IPS DF 6.9 (cell line): ENCODE measurements around the gene SDR9C7.
"Not testable (repeated sequence)": the region's sequence is repeated elsewhere in the genome, so short reads cannot be mapped to it uniquely, and the experiment has no call there.

Experiments used
- DNase-seq: peaks from one replicate; pipeline ENCODE4 v3.0.0-alpha.2; 2013; ENCODE audit warnings: low read depth, low spot score
- H3K27ac ChIP-seq: one replicate; pipeline ENCODE4 v1.5.1; 2013; ENCODE audit warnings: low read length, control low read depth
- H3K27me3 ChIP-seq: 2 replicates; pipeline ENCODE4 v1.6.1; 2013; ENCODE audit warnings: mild to moderate bottlenecking, low read length; ENCODE audit not compliant: control insufficient read depth, insufficient read depth
- H3K36me3 ChIP-seq: 2 replicates; pipeline ENCODE4 v1.6.1; 2013; ENCODE audit warnings: low read length; ENCODE audit not compliant: control insufficient read depth, insufficient read depth
- H3K4me1 ChIP-seq: 2 replicates; pipeline ENCODE4 v1.6.1; 2013; ENCODE audit warnings: low read length; ENCODE audit not compliant: control insufficient read depth, insufficient read depth
- H3K4me3 ChIP-seq: 2 replicates; pipeline ENCODE4 v1.5.1; 2013; ENCODE audit warnings: mild to moderate bottlenecking, low read length
- H3K9me3 ChIP-seq: 2 replicates; pipeline ENCODE4 v1.6.1; 2013; ENCODE audit warnings: low read length, inconsistent platforms; ENCODE audit not compliant: control insufficient read depth, insufficient read depth
- WGBS: extraction: QIAGEN DNeasy Blood & Tissue Kit; methylation state at CpG from one replicate; pipeline ENCODE4 v1.1.7; 2013; ENCODE audit warnings: mixed read lengths, missing lambda C conversion rate; ENCODE audit not compliant: insufficient read length, insufficient coverage; 5-methylcytosine and 5-hydroxymethylcytosine counted together

The SDR9C7 gene

DNA sequence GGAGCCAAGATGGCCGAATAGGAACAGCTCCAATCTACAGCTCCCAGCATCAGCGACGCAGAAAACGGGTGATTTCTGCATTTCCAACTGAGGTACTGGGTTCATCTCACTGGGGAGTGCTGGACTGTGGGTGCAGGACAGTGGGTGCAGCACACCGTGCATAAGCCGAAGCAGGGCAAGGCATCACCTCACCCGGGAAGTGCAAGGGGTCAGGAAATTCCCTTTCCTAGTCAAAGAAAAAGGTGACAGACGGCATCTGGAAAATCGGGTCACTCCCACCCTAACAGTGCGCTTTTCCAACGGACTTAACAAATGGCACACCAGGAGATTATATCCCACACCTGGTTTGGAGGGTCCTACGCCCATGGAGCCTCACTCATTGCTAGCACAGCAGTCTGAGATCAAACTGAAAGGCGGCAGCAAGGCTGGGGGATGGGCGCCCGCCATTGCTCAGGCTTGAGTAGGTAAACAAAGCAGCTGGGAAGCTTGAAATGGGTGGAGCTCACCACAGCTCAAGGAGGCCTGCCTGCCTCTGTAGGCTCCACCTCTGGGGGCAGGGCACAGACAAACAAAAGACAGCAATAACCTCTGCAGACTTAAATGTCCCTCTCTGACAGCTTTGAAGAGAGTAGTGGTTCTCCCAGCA is 31.9 kb upstream of the SDR9C7 start:
- no CpG with 5 or more reads among the region's 15 CpGs for WGBS
- not testable (repeated sequence) for H3K9me3 ChIP-seq, DNase-seq, H3K27ac ChIP-seq, H3K36me3 ChIP-seq, H3K4me3 ChIP-seq, H3K27me3 ChIP-seq, H3K4me1 ChIP-seq

DNA sequence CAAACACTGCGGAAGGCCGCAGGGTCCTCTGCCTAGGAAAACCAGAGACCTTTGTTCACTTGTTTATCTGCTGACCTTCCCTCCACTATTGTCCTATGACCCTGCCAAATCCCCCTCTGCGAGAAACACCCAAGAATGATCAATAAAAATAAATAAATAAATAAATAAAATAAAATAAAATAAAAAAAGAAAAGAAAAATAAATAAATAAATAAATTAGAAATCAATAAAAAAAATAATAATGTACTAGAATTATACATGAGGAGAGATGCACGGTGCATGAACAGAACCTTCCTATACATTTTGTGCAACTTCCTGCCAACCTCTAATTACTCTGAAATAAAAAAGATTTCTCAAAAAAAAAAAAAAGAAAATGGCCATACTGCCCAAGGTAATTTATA is 30.9 kb upstream of the SDR9C7 start:
- H3K4me1 ChIP-seq, H3K27me3 ChIP-seq, H3K4me3 ChIP-seq, H3K9me3 ChIP-seq, H3K36me3 ChIP-seq, H3K27ac ChIP-seq, DNase-seq: not testable (repeated sequence)
- WGBS = no CpG with 5 or more reads among the region's 4 CpGs

DNA sequence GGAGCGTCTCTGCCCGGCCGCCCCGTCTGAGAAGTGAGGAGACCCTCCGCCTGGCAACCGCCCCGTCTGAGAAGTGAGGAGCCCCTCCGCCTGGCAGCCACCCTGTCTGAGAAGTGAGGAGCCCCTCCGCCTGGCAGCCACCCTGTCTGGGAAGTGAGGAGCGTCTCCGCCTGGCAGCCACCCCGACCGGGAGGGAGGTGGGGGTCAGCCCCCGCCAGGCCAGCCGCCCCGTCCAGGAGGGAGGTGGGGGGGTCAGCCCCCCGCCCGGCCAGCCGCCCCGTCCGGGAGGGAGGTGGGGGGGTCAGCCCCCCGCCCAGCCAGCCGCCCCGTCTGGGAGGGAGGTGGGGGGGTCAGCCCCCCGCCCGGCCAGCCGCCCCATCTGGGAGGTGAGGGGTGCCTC is 29.3 kb upstream of the SDR9C7 start:
- H3K36me3 ChIP-seq, H3K9me3 ChIP-seq, DNase-seq, H3K27ac ChIP-seq, H3K4me3 ChIP-seq, H3K27me3 ChIP-seq, H3K4me1 ChIP-seq: not testable (repeated sequence)
- WGBS = no CpG with 5 or more reads among the region's 27 CpGs

DNA sequence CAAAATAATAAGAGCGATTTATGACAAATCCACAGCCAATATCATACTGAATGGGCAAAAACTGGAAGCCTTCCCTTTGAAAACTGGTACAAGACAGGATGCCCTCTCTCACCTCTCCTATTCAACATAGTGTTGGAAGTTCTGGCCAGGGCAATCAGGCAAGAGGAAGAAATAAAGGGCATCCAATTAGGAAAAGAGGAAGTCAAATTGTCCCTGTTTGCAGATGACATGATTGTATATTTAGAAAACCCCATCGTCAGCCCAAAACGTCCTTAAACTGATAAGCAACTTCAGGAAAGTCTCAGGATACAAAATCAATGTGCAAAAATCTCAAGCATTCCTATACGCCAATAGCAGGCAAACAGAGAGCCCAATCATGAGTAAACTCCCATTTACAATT is 28.0 kb upstream of the SDR9C7 start:
- not testable (repeated sequence) for H3K27ac ChIP-seq, H3K4me3 ChIP-seq, H3K9me3 ChIP-seq, H3K4me1 ChIP-seq, H3K27me3 ChIP-seq, DNase-seq, H3K36me3 ChIP-seq
- WGBS = no CpG with 5 or more reads among the region's 4 CpGs

DNA sequence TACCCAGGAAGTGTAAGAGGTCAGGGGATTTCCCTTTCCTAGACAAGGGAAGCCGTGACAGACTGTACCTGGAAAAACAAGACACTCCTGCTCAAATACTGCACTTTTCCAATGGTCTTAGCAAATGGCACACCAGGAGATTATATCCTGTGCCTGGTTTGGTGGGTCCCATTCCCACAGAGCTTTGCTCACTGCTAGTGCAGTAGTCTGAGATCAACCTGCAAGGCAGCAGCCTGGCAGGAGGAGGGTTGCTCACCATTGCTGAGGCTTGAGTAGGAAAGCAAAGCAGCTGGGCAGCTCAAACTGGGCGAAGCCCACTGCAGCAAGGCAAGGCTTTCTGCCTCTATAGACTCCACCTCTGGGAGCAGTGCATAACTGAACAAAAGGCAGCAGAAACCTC is 24.2 kb upstream of the SDR9C7 start:
- WGBS = no CpG with 5 or more reads among the region's 2 CpGs
- Histone ChIP-seq H3K27ac (no peak overlapping the region), H3K4me3 (no peak overlapping the region), H3K9me3 (peaks cover 3% of the 10 kb centered on the region; the same call in 1 of the 2 replicates), H3K27me3 (no peaks in the 10 kb centered on the region), H3K36me3 (no peaks in the 10 kb centered on the region), H3K4me1 (no peaks in the 10 kb centered on the region)
- DNase-seq = no peak

DNA sequence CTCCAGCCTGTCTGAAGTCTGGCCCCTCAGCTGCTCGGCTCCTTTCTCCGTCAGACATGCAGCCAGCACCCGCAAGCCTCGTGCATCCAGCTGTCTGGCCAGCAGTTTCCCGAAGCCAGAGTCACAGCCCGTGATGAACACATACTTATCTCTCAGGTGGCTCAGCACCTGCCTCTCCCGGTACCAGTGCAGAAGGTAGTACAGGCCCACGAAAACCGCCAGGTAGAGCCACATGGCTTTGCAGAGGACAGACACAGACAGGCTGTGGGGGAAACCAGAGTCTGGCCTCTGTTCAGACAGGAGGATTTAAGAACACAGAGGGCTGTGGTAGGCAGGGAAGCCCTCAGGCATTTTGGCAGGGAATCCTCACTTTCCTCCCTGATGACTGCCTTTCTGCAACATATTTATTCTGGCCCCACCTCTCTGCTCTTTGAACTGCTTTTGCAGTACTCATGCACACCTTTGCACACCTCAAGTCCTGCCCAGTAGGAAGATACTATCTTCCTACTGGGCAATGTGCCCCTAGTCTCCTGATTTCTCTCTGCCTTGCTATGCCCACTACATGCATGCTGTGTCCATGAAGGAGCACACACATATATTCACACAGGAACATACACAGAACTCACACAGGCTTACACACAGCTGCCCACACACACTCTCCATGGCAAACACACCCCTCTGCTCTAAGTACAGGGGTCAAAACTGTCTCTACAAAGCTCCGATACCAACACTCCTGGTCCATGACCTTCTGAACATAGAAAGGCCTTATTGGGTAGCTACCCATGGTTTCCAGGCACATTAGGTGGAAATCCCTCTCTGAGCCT is 23.2 kb upstream of the SDR9C7 start, which contains the start of gene RDH16:
Gene RDH16, minus strand, starts transcription at position 380 of the 824 bp plus-strand sequence. Its CDS starts 146 bp downstream, at position 234.
- Histone ChIP-seq H3K4me3 (no peak within 1 kb of the TSS), H3K4me1 (no peaks in the 10 kb centered on the region), H3K36me3 (no peaks in the 10 kb centered on the region), H3K27me3 (no peaks in the 10 kb centered on the region), H3K27ac (no peak within 1 kb of the TSS), H3K9me3 (peaks cover 3% of the 10 kb centered on the region; the same call in 1 of the 2 replicates)
- no peak for DNase-seq
- WGBS = no CpG with 5 or more reads among the region's 10 CpGs

DNA sequence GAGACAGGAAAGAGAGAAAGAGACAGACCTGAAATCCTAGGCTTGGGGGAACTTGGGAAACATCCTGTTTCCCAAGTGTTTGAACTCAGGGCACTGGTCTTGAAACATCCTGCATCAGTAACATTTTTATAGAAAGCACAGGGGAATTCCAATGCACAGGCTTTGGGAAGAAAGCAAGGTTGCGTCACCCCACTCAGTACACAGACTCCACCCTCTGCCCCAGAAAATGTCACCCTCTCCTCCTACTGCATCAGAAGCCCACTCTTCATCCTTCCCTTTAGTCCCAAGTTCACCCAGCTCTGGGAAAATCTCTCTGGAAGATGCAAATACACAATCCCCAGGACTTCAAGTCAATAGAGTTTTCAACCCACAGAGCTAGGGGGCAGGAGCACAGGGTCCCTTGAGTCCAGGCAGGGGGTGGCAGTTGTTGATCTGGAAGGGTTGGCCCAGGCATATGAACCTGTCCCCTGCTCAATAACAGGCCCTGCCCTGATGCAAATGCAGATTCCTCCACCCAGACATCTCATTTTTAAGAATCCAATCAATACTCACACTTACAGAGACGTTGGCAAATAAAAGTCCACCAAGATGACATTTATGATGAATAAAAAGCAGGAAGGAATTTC is 21.5 kb upstream of the SDR9C7 start:
- WGBS = no CpG with 5 or more reads among the region's 2 CpGs
- DNase-seq = no peak
- no peaks in the 10 kb centered on the region for H3K4me1 ChIP-seq
- no peak overlapping the region for H3K27ac ChIP-seq
- H3K27me3 ChIP-seq = no peaks in the 10 kb centered on the region
- no peaks in the 10 kb centered on the region for H3K36me3 ChIP-seq
- peaks cover 3% of the 10 kb centered on the region; the same call in 1 of the 2 replicates for H3K9me3 ChIP-seq
- H3K4me3 ChIP-seq = no peak overlapping the region

DNA sequence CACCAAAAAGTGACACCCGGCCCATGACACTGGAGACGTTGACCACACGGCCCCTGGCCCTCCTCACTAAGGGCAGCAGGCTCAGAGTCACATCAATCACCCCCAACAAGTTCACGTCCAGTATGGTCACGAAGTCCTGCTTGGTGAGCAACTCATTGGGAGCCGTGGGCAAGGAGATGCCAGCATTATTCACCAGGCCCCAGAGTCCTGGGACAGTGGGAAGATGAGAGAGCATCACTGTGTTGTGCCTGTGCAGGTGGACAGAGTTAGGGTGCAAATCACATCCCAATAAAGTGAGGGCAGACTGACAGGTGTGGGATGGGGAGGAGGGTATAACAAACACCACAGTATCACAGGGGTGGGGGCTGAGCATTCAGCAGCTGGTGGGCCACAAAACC is 20.7 kb upstream of the SDR9C7 start:
- Histone ChIP-seq H3K27ac (no peak overlapping the region), H3K4me3 (no peak overlapping the region), H3K36me3 (no peaks in the 10 kb centered on the region), H3K27me3 (no peaks in the 10 kb centered on the region), H3K9me3 (peaks cover 3% of the 10 kb centered on the region; the same call in 1 of the 2 replicates), H3K4me1 (no peaks in the 10 kb centered on the region)
- WGBS = no CpG with 5 or more reads among the region's 6 CpGs
- DNase-seq = no peak

DNA sequence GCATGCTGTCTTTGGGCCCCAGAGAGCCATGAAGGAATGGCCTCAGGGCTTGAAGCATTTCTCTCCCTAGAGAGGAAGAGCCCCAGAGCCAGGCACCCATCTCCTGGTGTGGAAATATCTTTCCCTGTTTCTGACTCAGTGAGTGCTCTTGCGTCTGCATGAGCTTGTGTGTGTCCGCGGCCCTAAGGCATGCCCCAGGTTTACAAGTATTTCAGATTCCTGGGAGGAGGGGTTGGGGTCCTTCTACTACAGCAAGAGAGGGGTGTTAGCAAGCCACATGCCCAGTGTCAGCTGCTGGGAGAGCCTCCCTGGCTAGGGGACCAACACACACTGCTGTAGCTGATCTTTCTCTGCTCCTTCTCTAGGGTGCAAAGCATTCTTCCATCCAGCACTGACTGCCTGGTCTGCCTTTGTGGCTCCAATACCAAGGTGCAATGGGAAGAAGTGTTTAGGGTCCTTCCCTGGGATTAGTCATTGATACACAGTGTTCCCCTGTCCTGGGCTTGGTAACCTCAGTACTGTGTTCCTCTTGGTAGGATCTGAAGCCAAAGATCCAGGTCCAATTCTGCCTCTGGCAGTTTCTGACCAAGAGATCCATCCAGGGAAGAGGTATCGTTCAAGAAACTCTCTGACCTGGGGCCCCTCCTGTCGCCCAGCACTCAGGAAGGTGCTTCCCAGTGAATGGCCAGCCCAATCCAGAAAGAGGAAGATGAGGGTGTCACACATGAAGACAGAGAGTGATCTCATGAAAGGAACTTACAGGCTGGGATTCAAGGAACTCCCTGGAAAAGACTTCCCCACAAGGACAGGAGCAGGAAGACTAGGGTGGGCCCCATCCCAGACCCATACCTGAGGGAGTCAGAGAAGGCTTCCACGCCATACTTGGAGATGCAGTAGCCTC is 20.1 kb upstream of the SDR9C7 start:
- no peak for DNase-seq
- no peaks in the 10 kb centered on the region for H3K4me1 ChIP-seq
- WGBS = no CpG with 5 or more reads among the region's 6 CpGs
- H3K27ac ChIP-seq = no peak overlapping the region
- H3K9me3 ChIP-seq = peaks cover 3% of the 10 kb centered on the region; the same call in 1 of the 2 replicates
- no peaks in the 10 kb centered on the region for H3K36me3 ChIP-seq
- no peaks in the 10 kb centered on the region for H3K27me3 ChIP-seq
- no peak overlapping the region for H3K4me3 ChIP-seq

DNA sequence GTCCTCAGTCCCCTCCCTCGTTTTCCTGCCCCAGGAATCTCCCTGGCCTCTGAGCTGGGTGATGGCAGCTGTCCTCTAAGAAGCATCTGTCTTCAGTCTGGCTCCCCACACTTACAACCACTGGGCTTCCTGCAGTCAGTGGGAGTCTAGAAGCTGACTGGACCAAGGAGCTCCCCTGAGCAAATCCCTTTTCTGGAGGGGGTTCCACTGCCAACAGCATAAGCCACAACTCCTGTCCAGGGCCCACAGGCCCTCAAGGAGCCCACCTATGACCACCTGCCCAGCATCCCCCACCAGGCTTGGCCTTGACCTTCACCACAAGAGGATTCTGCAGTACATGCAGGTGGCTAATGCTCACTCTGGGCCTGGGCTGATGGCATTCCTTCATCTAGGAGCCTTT is 19.1 kb upstream of the SDR9C7 start:
- Histone ChIP-seq H3K27ac (no peak overlapping the region), H3K4me1 (no peaks in the 10 kb centered on the region), H3K4me3 (no peak overlapping the region), H3K9me3 (0 out of 2 replicates have a peak, but pooled peaks cover 1% of the 10 kb centered on the region), H3K36me3 (no peaks in the 10 kb centered on the region), H3K27me3 (no peaks in the 10 kb centered on the region)
- no CpG with 5 or more reads among the region's 1 CpG for WGBS
- DNase-seq = no peak
